Body of pancreas (tissue), 4 donors: ENCODE data around the gene ASXL1. TPM values are rescaled to one million over a fixed set of nuclear protein-coding genes. Genes with fewer than 3 reads are reported as not detected.

Experiments used
- ATAC-seq: fragments of 150-250 bp; one replicate; pipeline ENCODE4 v1.9.1; 2016
- DNase-seq, 4 donors: peaks; one replicate each; pipeline ENCODE4 v3.0.0-alpha.2; 2019
- H3K27ac ChIP-seq, 4 donors: fragments of 200-600 bp; sonication (generic); 1 replicate in 3 of 4; 2 replicates in 1 of 4; pipeline versions ENCODE4 v1.5.1 to v1.6.1; 2016 to 2019; ENCODE audit warnings: mild to moderate bottlenecking in 1 of 4, mixed read lengths in 1 of 4, moderate library complexity in 1 of 4
- H3K27me3 ChIP-seq, 2 donors: fragments of 200-600 bp; sonication (generic); one replicate each; pipeline ENCODE4 v1.6.0; 2016; ENCODE audit warnings: mild to moderate bottlenecking in 1 of 2
- H3K36me3 ChIP-seq, 2 donors: fragments of 200-600 bp; sonication (generic); replicated peaks in 1 of 2; 2 replicates each; pipeline ENCODE4 v1.5.1; 2016; ENCODE audit warnings: low read depth in 2 of 2; ENCODE audit not compliant: insufficient read depth in 1 of 2
- H3K4me1 ChIP-seq: fragments of 200-600 bp; sonication (generic); one replicate; pipeline ENCODE4 v1.6.0; 2016
- H3K4me3 ChIP-seq, 2 donors: fragments of 200-600 bp; sonication (generic); 1 replicate in 1 of 2; 2 replicates in 1 of 2; pipeline ENCODE4 v1.5.1; 2016 to 2019
- H3K9me3 ChIP-seq, 3 donors: fragments of 200-600 bp; sonication (generic); 1 replicate in 2 of 3; 2 replicates in 1 of 3; pipeline ENCODE4 v1.5.1; 2016
- POLR2A ChIP-seq, 3 donors: fragments of 450-650 bp; IDR thresholded peaks; one replicate each; pipeline ENCODE4 v1.6.1; 2016; ENCODE audit warnings: antibody characterized with exemption in 3 of 3, mild to moderate bottlenecking in 2 of 3
- WGBS, 2 donors: methylation state at CpG; one replicate each; pipeline ENCODE4 v1.1.5; 2017; 5-methylcytosine and 5-hydroxymethylcytosine counted together
- intact Hi-C: fragments of 100-400 bp; cut with DNase I; formaldehyde crosslinking; loops from one replicate; pipeline ENCODE4 v1.15.1; 2023
- total RNA-seq, 2 donors: library from RNA; depleted of rRNA; stranded (reverse); fragments of >200 nt; gene quantifications; one replicate each; pipeline ENCODE4 v1.1.0, GENCODE V29; 2016
- TF ChIP-seq, protein P1 (sequence below), 7 experiments: fragments of 450-650 bp in 4 of 7; fragments of 200-600 bp in 3 of 7; sonication (generic) in 3 of 7; IDR thresholded peaks; one replicate each; pipeline ENCODE4 v1.5.1; 2016 to 2019; ENCODE audit warnings: antibody characterized with exemption in 7 of 7

ASXL1 gene
- total RNA-seq, 2 donors from 2014 or later = 57.9 to 102 TPM

DNA sequence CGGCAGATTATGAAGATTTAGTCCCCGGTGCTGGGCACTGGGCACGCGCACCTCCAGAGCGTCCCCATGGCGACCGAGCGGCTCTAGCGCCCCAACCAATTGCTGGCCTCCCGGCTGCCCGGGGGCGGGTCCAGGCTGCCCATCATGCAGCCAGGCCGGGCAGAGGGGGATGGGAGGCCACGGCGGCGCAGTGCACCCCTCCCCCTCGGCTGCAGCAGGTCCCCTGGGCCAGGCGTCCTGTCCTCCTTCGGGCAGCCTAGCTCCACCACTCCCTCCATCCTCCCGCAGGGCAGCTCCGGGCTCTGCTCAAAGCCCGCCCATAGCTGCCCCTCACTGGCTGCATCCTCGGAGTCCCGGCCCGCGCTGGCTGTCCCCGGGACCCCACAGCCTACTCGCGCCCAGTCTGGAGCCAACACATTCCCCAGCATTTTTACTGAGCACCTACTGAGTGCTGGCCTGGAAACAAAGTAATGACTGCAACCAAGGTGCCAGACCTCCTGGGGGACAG, 99.4 kb downstream of the ASXL1 start:
- Histone ChIP-seq H3K36me3 (peaks cover 8 to 11% of the 10 kb centered on the region in 2 donors), H3K9me3 (no peaks in the 10 kb centered on the region), H3K4me3 (no peak overlapping the region), H3K27me3 (no peaks in the 10 kb centered on the region), H3K4me1 (peaks cover 55% of the 10 kb centered on the region), H3K27ac (peak overlapping the region in 3 of 4 donors; percentile 47 to 62 (median 61))
- intact Hi-C loops = no loop called here
- ATAC-seq (peak; percentile 84), DNase-seq (peak; percentile 72 to 84 (median 82))
- TF ChIP-seq POLR2A (IDR thresholded peaks at IDR 0.05) = no peak
- TF ChIP-seq, protein P1, sequence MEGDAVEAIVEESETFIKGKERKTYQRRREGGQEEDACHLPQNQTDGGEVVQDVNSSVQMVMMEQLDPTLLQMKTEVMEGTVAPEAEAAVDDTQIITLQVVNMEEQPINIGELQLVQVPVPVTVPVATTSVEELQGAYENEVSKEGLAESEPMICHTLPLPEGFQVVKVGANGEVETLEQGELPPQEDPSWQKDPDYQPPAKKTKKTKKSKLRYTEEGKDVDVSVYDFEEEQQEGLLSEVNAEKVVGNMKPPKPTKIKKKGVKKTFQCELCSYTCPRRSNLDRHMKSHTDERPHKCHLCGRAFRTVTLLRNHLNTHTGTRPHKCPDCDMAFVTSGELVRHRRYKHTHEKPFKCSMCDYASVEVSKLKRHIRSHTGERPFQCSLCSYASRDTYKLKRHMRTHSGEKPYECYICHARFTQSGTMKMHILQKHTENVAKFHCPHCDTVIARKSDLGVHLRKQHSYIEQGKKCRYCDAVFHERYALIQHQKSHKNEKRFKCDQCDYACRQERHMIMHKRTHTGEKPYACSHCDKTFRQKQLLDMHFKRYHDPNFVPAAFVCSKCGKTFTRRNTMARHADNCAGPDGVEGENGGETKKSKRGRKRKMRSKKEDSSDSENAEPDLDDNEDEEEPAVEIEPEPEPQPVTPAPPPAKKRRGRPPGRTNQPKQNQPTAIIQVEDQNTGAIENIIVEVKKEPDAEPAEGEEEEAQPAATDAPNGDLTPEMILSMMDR (IDR thresholded peaks at IDR 0.05) = no peak
- 18% methylated on average over 29 of the region's 29 CpGs; no CpG with 5 or more reads in 1 of the 2 donors for WGBS, 2 donors

GRCh38 chr20:32458061-32458836, 100.1 kb downstream of the ASXL1 start:
- peaks cover 62% of the 10 kb centered on the region for H3K4me1 ChIP-seq
- WGBS, 2 donors = 61 to 73% methylated on average over 9 to 10 of the region's 10 CpGs
- peaks cover 2 to 5% of the 10 kb centered on the region in 2 donors for H3K36me3 ChIP-seq
- ATAC-seq (no peak), DNase-seq (peak in 3 of 4 donors; percentile 30 to 55 (median 52))
- TF ChIP-seq, protein P1 (IDR thresholded peaks at IDR 0.05) = no peak
- TF ChIP-seq POLR2A (IDR thresholded peaks at IDR 0.05) = no peak
- H3K9me3 ChIP-seq = no peaks in the 10 kb centered on the region
- peak overlapping the region in 3 of 4 donors; percentile 47 to 64 (median 61) for H3K27ac ChIP-seq
- no peaks in the 10 kb centered on the region for H3K27me3 ChIP-seq
- no peak overlapping the region for H3K4me3 ChIP-seq
- intact Hi-C loops = no loop called here

GRCh38 chr20:32458837-32459220, 100.7 kb downstream of the ASXL1 start:
- peaks cover 68% of the 10 kb centered on the region for H3K4me1 ChIP-seq
- H3K27ac ChIP-seq = peak overlapping the region in 3 of 4 donors; percentile 47 to 64 (median 61)

DNA sequence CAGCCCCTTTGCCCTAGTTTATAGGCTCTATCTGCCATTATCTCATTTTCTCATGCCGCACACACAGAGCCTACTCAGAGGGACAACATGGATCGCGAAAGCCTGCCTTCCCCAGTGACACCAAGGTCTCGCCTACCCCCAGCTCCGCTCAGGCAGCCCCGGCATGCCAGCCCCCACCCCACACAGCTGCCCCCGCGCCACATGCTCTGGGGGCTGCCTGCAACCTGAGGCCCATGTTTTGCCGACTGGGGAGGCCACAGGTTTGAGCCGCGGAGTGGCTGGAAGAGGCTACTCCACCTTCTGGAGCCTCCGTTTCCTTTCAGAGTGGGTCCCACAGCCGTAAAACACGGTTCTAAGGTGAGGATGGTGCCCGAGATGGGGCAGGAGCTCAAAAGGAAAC, 102.1 kb downstream of the ASXL1 start:
- H3K27ac ChIP-seq = no peak overlapping the region
- no peak overlapping the region for H3K4me3 ChIP-seq
- H3K27me3 ChIP-seq = no peaks in the 10 kb centered on the region
- H3K9me3 ChIP-seq = no peaks in the 10 kb centered on the region
- DNase-seq = no peak
- H3K4me1 ChIP-seq = peaks cover 77% of the 10 kb centered on the region
- no peak for TF ChIP-seq POLR2A (IDR thresholded peaks at IDR 0.05)
- TF ChIP-seq, protein P1 (IDR thresholded peaks at IDR 0.05) = no peak
- WGBS, 2 donors = 82 to 96% methylated on average over 10 to 15 of the region's 15 CpGs
- intact Hi-C loops = loop anchor here (10.0 kb wide), 1 partner anchor 95 kb away; no protein-coding TSS in a partner anchor
- no peak for ATAC-seq
- H3K36me3 ChIP-seq = no peaks in the 10 kb centered on the region

More at GRCh38 chr20:32458837-32459220, 100.7 kb downstream of the ASXL1 start:
- TF ChIP-seq, protein P1 (IDR thresholded peaks at IDR 0.05) = peak in 1 of 7 experiments; percentile 2
- no peak for TF ChIP-seq POLR2A (IDR thresholded peaks at IDR 0.05)
- 37 to 56% methylated on average over 2 to 12 of the region's 12 CpGs for WGBS, 2 donors
- H3K27me3 ChIP-seq = no peaks in the 10 kb centered on the region
- ATAC-seq (no peak), DNase-seq (peak in 3 of 4 donors; percentile 55 to 70 (median 69))
- no peak overlapping the region for H3K4me3 ChIP-seq
- no peaks in the 10 kb centered on the region for H3K9me3 ChIP-seq
- intact Hi-C loops = no loop called here
- H3K36me3 ChIP-seq = no peaks in the 10 kb centered on the region
